Measurements from ENCODE around the gene TSHZ3.

The TSHZ3 gene

DNA sequence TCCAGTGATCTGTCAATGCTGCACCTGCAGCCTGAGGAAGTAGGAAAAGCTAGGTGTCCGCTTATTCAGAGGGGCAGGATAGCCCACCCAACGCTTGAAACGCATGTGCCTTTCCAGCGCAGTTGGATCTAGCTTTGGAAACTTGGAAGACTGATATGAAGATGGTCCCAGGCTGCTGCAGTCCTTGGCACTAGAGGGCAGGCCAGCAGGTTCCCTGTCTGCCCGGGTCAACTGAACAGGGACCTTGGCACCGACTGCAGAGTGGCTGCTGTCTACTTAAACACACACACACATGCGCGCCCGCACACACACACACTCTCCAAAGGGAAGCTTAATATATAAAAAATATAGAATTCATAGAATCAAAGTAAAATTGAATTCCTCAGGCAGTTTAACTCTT, 100.0 kb downstream of the TSHZ3 start:
- no peak overlapping the region for H3K9ac ChIP-seq (ENCODE audit: low read length)
- H3K9me3 ChIP-seq (ENCODE audit: control insufficient read depth, low read length): no peaks in the 10 kb centered on the region
- no peaks in the 10 kb centered on the region for H3K36me3 ChIP-seq (ENCODE audit: control insufficient read depth, insufficient read depth, low read length)
- no peaks in the 10 kb centered on the region for H3K4me1 ChIP-seq (ENCODE audit: control insufficient read depth, insufficient read depth, low read length)
- H3K4me3 ChIP-seq (ENCODE audit: low read length): no peak overlapping the region
- peaks cover 2% of the 10 kb centered on the region for H3K27me3 ChIP-seq (ENCODE audit: control insufficient read depth, insufficient read depth, low read length)

- no peak overlapping the region for H3K4me3 ChIP-seq (ENCODE audit: low read length)
- no peaks in the 10 kb centered on the region for H3K27me3 ChIP-seq (ENCODE audit: control insufficient read depth, insufficient read depth, low read length)
- no peaks in the 10 kb centered on the region for H3K4me1 ChIP-seq (ENCODE audit: control insufficient read depth, insufficient read depth, low read length)
- H3K9me3 ChIP-seq (ENCODE audit: control insufficient read depth, low read length): no peaks in the 10 kb centered on the region
- H3K36me3 ChIP-seq (ENCODE audit: control insufficient read depth, insufficient read depth, low read length): no peaks in the 10 kb centered on the region
- no peak overlapping the region for H3K9ac ChIP-seq (ENCODE audit: low read length)
Observed at GRCh38 chr19:31235806-31236205, 113.4 kb downstream of the TSHZ3 start.

DNA sequence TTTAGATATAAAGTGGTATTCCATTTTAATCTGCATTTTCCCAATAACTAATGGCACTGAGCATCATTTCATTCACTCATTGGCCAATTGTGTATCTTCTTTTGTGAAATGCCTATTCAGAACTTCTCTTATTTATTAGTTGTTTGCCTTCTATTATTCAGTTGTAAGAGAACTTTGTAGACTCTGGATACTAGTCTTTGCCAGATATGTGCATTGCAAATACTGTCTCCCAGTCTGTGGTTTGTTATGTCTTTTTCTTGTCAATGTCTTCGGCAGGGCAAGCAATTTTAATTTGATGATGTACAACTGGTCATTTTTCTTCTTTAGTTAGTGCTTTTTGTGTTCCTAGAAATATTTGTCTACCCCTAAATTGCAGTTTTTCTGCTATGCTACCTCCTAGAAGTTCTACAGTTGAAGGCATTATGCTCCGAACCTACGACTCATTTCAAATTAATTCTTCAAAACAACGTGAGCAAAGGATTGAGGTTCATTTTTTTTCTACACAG, 115.9 kb downstream of the TSHZ3 start:
- no peaks in the 10 kb centered on the region for H3K4me1 ChIP-seq (ENCODE audit: control insufficient read depth, insufficient read depth, low read length)
- H3K4me3 ChIP-seq (ENCODE audit: low read length): no peak overlapping the region
- H3K27me3 ChIP-seq (ENCODE audit: control insufficient read depth, insufficient read depth, low read length): no peaks in the 10 kb centered on the region
- no peaks in the 10 kb centered on the region for H3K36me3 ChIP-seq (ENCODE audit: control insufficient read depth, insufficient read depth, low read length)
- H3K9ac ChIP-seq (ENCODE audit: low read length): no peak overlapping the region
- no peaks in the 10 kb centered on the region for H3K9me3 ChIP-seq (ENCODE audit: control insufficient read depth, low read length)

DNA sequence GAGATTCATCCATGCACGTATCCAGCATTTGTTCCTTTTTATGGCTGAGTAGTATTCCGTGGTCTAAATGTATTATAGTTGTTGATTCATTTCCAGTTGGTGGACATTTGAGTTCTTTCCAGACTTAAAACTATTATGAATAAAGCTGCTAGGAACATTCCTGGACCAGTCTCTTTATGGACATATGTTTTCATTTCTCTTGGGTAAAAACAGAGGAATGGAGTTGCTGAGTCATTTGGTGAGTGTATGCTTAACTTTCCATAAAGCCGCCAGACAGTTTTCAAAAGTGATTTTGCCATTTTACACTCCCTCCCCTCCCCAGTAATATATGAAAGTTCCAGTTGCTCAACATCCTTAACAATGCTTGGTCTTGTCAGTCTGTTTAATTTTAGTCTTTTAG, 116.4 kb downstream of the TSHZ3 start:
- Histone ChIP-seq H3K4me3 (ENCODE audit: low read length) (no peak overlapping the region), H3K9ac (ENCODE audit: low read length) (no peak overlapping the region), H3K9me3 (ENCODE audit: control insufficient read depth, low read length) (no peaks in the 10 kb centered on the region), H3K4me1 (ENCODE audit: control insufficient read depth, insufficient read depth, low read length) (no peaks in the 10 kb centered on the region), H3K36me3 (ENCODE audit: control insufficient read depth, insufficient read depth, low read length) (no peaks in the 10 kb centered on the region), H3K27me3 (ENCODE audit: control insufficient read depth, insufficient read depth, low read length) (no peaks in the 10 kb centered on the region)

DNA sequence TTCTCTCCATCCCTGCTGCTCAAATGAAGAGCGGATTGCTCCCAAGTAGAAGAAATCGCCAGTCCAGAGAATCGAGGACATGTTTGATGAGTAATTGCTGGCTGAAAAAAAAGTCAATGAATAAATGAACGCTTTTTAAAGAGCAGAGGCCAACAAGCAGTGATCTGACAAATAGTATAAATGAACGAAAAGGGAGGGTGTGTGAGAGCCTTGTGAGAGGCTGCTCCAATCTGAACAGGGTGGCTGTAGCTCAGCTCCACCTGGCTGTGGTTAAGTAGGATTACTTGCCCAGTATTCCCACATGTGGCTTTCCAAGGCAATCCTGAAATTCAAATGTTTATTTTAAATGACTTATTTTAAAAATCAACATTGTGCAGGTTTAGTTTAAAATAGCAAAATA, 117.1 kb downstream of the TSHZ3 start:
- Histone ChIP-seq H3K4me3 (ENCODE audit: low read length) (no peak overlapping the region), H3K27me3 (ENCODE audit: control insufficient read depth, insufficient read depth, low read length) (no peaks in the 10 kb centered on the region), H3K9me3 (ENCODE audit: control insufficient read depth, low read length) (no peaks in the 10 kb centered on the region), H3K9ac (ENCODE audit: low read length) (no peak overlapping the region), H3K4me1 (ENCODE audit: control insufficient read depth, insufficient read depth, low read length) (no peaks in the 10 kb centered on the region), H3K36me3 (ENCODE audit: control insufficient read depth, insufficient read depth, low read length) (no peaks in the 10 kb centered on the region)

DNA sequence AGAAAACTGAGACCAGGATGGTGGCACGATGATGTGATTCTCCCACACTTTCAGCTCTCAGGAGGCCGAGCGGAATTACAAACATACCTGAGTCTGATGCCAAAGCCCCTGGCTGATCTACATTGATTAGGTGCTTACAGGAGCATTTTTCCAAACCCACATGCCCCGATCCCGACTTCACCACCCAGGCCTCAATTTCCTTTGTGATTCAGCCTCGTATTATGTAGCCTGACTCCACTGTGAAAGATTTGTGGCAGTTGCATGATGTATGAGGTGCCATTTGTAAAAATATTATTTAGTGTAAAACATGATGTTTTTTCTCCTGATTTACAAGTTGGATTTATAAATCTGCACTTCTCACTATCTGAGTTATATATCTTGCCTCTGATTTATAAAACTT, 118.0 kb downstream of the TSHZ3 start:
- H3K9me3 ChIP-seq (ENCODE audit: control insufficient read depth, low read length): no peaks in the 10 kb centered on the region
- no peaks in the 10 kb centered on the region for H3K4me1 ChIP-seq (ENCODE audit: control insufficient read depth, insufficient read depth, low read length)
- no peaks in the 10 kb centered on the region for H3K36me3 ChIP-seq (ENCODE audit: control insufficient read depth, insufficient read depth, low read length)
- no peak overlapping the region for H3K4me3 ChIP-seq (ENCODE audit: low read length)
- H3K9ac ChIP-seq (ENCODE audit: low read length): no peak overlapping the region
- no peaks in the 10 kb centered on the region for H3K27me3 ChIP-seq (ENCODE audit: control insufficient read depth, insufficient read depth, low read length)

GRCh38 chr19:31226151-31226935, 122.9 kb downstream of the TSHZ3 start:
- Histone ChIP-seq H3K36me3 (ENCODE audit: control insufficient read depth, insufficient read depth, low read length) (no peaks in the 10 kb centered on the region), H3K9me3 (ENCODE audit: control insufficient read depth, low read length) (no peaks in the 10 kb centered on the region), H3K4me3 (ENCODE audit: low read length) (no peak overlapping the region), H3K4me1 (ENCODE audit: control insufficient read depth, insufficient read depth, low read length) (no peaks in the 10 kb centered on the region), H3K27me3 (ENCODE audit: control insufficient read depth, insufficient read depth, low read length) (no peaks in the 10 kb centered on the region), H3K9ac (ENCODE audit: low read length) (no peak overlapping the region)
